SW 1271 (cell line): ENCODE results near the gene SYT9.

Source experiments
- DNase-seq, 2 experiments: peaks; one replicate each; lab custom pipeline; 2025; lab: John Stamatoyannopoulos, UW

SYT9 gene

DNA sequence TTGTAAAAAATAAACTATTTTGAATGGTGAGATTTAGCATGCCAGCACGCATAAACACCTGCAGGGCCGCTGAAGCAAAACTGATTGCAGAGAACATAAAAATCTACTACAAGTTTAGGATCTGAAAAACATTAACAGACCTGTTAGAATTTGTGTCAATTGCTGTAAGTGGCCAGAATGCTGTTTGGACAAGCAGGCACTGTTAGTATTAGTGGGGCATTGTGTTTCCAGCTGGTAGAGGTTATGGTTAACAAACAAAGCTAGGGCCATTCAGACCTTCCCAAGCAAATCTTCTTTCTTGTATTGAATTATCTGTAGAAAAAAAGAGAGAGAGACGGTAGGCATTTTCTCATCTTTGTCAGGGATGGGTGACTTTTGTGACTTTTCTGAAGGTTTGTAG is 176.0 kb downstream of the SYT9 start:
- no peak for DNase-seq

DNA sequence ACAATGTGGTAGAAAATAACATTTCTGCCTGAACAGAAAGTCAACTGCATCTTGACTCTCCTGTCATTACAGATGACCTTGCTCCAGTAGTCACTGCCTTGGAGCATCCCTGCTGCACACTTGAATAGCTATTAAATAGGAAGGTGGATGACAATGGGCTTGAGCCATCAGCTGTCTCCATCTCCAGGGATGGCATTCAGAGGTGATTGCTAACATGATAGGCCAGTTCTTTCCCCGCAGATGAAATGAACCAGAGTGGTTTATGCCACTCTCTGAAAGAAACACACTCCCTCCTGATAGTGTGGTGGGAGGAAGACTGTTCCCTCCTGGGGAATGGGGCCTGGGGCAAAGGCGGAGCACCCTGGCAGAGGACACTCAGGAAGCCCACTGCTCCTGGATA is 176.5 kb downstream of the SYT9 start:
- no peak for DNase-seq

DNA sequence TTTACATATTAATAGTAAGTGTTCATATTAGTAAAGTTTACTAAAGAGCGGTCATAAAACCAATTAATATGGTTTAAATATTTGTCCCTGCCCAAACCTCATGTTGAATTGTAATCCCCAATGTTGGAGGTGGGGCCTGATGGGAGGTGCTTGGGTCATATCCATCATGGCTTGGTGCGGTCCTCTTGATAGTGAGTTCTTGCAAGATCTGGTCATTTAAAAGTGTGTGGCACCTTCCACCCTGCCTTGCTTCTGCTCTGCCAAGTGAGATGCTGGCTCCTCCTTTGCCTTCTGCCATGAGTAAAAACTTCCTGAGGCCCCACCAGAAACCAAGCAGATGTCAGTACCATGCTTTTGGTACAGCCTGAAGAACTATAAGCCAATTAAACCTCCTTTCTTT is 178.8 kb downstream of the SYT9 start:
- no peak for DNase-seq

DNA sequence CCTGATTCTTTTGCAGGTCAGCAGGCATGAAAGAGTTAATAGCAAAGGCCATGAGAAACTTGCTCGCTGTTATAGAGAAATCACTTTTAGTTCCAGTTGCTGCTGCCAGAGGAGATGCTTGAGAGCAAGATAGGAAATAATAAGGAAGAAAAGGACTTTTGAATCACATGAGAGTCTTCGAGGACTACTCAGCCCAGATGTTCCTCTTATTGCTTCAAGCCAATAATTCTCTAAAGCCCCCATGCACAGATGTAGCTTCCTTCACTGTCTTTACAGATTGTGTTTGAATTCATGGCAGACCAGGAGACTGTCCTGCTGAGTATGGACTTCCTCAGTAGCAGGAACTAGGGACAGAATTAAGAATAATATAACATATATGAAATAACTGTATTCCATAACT is 183.5 kb downstream of the SYT9 start:
- DNase-seq: no peak

DNA sequence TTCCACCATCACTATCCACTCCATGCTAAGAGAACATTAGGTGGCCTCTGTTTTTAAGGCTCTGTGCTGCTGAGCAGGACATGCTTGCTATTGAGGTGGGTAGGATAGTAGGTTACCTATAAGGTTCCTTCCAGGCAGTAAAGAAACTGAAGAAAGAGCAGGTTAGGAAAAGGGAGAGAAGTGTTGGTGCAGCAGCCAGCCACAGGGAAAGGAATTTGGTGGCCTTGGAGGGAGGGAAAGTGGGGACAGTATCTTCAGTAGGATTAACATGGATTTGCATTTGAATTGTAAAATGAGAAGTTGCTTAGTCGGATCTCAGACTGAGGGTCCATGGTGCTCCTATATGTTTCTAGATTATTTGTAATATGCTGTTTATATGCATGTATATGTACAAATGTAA is 184.4 kb downstream of the SYT9 start:
- no peak for DNase-seq

DNA sequence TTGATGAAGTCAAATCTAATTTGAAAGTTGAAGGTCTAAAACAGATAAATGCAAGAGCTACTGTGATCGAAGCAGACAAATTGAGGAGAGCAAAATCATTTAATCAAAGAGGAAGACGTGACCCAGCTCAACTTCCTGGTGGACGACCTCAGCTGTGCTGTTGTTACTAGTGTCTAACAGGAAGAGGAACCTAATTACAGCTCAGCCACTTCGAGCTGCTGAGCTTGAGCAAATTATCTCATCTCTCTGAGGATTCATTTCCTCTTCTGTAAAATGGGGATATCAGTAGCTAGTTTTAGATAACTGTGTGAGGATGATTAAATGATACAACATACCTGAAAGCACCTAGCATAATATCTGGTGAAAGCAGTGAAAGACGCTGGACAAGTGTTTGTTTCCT is 185.0 kb downstream of the SYT9 start:
- DNase-seq: no peak

DNA sequence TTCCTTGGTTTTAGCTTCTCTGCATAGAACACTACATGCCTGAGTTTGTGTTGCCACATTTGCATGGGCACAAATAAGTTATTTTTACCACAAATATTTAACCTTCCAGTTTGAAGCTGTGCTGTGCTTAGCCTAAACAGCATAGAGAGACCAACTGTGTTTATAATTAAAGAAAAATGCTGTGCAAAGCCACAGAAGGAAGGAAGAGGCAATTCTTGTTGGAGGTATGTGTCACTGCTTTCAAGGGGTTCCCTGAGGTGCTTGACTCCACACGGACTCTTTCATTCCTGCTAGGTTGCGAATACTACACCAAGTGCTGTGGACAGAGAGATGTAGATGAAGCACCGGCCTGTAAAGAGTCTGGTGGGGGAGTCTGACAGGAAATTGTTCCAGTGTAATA is 186.0 kb downstream of the SYT9 start:
- no peak for DNase-seq

DNA sequence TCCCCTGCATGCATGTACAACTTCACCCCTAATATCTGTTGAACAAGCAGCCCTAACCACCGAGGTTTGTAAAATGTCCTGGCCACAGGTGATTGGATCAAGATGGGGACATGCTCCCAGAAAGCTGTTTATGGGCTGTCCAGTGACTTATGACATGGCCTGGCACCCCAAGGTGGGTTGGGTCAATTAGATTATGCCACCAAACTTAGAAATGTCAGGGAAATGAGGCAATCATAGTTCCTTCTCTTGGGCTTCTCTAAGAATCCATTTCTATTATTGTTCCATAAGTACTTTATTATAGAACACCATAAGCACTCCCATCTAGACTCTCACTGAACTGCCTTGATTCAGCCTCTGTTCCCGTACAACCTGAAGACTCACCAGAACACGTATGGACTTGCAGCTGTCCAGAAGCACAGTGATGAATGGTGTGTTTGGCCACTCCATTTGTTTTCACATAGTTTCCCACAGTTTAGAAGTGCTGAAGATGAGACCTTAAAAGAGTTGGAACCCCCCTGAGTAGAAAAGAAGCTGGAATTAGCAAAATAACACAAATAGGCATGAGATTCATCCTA is 188.1 kb downstream of the SYT9 start:
- no peak for DNase-seq

DNA sequence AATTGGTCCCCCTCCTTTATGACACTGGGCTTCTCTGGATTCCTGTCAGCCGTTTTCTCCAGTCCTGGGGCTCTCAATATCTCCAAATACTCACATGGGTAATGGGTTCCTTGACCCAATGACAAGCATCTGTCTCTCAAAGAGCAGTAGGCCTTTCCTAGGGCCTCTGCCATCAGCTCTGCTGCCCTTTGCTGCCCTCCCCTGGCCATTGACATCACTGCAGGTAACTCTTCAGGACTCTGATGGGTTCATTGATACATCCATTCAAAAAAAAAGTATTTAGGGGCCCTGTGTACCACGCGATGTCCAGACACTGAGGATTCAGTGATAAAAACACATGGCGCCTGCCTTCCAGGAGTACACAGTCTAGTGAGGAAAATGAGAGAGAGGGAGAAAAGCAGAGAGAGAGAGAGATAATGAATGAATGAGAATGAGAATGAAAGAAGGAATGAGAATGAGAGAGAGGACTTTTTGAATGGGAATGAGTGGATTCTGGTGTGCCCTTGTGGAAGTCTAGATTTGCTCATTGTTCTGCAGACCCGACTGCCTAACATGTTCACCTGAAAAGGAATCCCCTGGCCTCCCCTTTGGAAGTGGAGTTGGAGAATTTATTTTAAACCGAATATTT is 191.0 kb downstream of the SYT9 start:
- peak in 1 of 2 experiments; percentile 30 for DNase-seq

DNA sequence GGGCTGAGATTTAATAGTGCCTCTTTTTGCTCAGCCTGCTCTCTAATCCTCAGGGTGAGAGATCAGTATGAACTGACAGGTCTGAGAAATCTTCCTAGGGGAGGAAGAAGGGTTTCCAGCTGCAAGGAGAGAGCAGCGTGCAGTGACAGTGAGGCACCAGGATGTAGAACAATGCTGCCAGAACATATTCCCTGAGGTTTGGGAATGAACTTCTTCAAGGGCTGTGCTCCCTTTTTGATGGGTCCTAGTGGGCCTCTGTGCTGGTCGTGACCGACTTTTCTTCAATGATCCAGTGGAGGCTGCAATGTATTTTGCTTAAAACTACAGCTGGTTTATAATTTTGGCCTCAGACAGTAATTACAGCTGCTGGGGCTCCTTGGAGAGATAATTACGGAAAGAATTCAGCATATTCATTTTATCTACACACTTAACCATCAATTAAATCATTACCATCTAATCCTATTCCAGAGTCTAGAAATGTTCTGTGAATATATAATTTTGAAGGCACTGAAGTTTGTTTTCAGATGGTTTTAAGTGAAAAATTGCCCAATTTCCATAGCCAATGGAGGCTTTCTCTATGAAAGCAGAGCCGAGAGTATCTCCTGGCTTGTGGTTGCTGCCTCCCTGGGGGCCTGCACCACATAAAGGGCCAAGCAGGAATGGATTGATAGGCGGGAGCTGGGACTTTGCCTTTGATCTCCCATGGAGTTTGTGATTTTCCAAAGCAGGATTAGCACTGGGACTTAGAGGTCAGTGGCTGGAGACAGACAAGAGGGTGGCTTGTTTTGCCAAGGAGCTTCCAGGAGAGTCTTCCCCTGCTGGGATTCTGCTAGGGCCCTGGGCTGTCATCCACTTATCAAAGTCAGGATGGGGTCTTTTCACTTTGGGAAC is 192.6 kb downstream of the SYT9 start:
- DNase-seq: no peak

DNA sequence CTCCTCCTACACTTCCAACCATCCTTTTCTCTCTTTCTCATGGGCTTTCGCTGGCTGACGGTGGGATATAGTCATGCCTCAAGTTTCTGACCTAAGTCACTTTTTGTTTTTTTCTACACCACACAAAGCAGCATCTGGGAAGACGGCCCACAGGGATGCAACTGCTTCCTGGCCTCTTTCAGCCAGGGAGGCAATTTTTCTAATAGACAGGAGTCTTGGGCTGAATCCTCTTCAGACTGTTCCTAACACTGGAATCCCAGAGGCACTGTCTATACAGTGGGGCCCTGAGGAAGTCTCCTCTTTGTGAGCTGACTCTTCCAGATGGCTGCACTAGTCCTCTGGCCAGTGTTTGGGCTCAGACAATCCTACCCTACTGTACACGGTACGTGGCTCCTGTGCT is 193.9 kb downstream of the SYT9 start:
- DNase-seq: no peak

DNA sequence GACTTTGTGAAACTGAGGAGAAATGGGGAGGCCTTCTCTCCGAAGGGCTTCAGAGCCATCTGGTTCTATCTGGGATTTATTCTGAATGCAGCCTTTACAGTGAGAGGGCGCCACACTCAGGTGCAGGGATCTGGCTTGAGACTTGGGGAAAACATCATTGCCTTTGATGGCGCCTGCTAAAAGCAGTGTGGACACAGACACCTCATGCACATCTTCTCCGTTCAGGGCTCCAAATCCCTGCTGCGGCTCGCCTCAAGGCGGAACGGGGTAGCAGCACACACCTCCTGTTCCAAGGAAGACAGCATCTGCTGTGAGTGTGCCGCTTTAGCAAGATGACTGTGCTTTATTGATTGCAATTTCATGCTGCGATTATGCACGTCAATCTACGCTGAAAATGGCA is 196.5 kb downstream of the SYT9 start:
- DNase-seq: no peak

DNA sequence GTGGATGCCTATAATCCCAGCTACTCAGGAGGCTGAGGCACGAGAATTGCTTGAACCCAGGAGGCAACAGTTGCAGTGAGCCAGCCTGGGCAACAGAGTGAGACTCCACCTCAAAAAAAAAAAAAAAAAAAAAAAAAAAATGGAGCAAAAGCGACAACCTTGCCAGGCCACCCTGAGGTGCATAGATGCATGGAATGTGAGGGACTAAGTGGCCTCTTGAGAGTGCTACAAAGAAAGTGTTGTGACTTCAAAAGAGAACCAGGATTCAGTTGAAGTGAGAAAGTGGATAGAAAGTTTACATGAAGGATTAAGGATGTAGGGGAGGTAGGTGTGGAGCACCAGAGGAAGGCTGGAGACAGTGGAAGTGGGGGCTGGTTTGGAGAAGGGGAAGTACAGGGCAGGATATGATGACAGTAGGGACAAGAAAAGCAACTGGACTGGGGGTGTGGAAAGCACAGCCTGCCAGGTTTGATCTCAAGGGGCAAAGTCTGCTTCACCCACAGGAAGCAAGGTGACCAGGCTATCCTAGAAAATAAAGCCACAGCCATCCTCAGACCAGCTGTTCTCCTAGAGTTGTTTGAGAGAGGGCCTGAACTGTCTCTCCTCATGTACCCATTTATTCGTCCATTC is 197.6 kb downstream of the SYT9 start:
- DNase-seq: no peak

DNA sequence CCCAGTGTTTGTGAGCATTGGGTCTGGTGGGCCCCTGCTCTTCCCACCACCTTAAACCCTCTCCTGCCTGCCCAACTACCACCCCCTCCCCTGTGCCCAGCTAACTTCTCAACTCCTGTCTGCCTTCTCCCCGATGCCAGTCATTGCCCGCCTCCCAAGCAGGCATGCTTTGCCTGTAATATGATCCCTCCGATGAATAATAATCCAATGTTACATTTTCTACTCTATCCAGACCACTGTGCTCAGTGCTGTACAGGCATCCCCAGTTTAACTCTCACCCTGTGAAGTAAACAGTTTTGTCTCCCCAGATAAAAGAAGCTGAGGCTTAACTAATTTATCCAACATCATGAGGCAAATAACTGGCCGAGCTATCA is 198.1 kb downstream of the SYT9 start:
- no peak for DNase-seq

DNA sequence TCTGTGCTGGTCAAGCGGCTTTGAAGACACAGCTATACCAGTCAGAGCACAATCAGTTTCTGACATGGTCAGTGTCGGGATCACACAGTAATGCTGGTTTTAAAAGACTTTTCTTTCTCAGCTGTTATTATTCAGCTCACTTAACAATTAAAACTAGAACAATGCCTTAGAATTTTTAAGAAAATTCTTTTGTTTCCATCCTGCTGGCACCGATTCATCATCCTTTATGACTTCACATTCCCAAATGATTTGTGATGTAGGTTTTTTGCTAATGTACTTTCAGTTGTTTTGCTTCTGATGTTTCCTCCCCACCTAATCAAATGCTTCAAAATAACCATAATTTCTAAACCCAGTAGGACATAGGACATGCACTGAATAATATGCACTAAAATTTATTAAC is 199.1 kb downstream of the SYT9 start:
- DNase-seq: no peak

DNA sequence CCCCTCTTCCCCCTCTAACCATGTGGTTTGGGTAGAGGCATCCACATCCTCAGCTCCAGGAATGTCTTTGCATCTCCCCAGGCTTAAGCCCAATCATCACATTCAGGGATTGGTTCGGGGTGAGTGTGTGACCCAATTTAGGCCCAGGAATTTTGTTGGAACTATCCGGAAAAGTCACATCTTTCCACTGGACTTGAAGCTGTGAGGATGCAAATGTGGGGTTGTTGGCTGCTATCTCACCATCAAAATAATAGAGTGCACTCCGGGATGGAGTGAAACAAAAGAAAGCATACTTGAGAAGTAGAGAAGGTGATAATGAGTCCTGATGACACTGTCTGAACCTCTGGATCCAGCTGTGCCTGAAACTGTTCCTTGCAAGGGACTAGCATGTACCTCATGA is 199.8 kb downstream of the SYT9 start:
- no peak for DNase-seq

DNA sequence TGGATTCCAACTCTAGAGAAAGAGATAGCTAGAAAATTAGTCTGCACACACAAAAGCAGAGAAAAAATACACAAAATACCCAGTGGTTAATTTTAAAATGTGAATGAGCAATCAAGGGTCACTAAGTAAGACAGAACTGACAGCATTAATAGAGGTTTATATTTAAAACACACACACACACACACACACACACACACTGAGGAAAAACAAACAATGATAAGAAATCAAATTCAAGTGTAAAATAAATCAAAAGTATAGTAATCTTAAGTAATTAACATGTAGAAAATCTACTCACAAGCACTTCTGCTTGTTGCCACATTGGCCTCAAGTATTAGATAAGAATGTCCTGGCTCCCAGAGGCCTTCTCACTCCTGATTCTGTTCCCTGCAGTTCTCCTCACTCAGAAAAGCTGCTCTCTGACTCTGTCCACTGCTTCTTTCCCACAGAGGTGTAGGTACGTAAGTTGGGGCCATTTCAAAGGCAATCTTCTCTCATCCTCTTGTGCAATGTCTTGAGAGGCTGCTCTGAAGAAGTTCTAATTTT is 200.3 kb downstream of the SYT9 start:
- DNase-seq: no peak

DNA sequence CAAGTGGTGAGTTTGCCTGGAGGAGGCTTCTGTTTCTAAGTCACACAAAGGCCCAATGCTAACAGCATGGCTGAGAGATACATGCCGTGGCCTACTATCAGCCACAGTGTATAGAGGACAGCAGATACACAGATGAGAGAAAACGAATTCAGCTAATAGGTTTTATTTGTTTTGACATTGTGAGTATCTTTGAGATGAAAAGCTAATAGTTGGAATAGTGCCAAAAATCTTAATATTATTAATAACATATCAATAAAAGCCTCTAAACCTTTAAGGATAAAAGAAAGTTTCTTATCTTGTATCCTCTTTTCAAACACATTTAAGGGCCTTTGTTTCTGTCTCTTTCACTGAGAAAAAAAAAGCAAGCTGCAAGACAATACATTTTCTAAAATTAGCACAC is 203.2 kb downstream of the SYT9 start:
- DNase-seq: no peak

DNA sequence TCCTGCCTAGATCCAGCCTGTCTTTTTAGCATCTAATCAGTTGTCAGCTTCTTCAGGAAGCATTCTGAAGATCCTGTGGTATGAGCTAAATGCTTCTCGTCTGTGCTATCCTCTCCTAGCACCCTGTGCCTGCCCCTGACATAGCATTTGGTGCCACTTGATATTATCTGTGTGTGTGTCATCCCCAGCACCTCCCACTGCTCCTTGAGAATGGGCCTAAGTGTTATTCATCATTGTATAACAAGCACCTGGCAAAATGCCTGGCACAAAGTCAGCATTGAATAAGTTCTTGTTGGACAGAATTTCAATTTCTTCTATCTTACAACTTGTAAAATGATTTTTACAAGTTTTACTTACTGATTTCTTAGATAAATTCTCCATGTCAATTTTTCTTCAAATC is 205.5 kb downstream of the SYT9 start:
- no peak for DNase-seq

DNA sequence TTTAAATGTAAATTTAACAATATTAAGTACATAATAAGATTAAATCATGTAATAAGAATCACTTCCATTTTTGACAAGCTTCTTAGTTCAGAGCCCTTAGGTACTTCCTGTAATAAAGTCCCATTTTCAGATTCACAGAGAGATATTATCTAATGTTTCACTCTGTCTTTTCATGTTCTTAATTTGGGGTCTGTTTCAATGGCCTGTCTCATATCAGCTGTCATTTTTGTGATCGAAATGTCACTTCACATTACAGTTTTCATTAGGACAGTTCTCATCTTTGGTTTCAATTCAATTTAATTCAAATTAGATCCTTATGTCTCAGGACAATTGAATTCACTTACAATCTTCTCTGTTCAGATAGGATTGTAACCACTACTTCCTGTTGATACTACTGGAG is 211.0 kb downstream of the SYT9 start:
- no peak for DNase-seq

DNA sequence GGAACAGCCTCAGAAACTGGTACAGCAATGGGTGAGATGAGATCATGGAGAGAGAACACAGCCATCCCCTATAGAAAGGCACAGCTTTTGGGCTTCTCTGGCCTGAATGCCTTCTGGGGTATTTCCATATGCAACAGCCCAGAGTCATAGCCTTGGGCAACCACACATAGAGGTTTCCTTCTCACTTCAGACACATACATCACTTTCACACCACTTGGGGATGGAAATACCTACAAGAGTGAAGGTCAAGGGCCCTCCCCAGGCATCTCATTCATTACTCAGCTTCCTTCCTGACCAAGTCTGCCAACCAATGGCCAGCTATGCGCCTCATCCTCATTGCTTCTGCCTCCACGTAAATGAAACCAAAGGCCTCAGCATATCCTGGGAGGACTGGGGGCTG is 215.9 kb downstream of the SYT9 start:
- no peak for DNase-seq

DNA sequence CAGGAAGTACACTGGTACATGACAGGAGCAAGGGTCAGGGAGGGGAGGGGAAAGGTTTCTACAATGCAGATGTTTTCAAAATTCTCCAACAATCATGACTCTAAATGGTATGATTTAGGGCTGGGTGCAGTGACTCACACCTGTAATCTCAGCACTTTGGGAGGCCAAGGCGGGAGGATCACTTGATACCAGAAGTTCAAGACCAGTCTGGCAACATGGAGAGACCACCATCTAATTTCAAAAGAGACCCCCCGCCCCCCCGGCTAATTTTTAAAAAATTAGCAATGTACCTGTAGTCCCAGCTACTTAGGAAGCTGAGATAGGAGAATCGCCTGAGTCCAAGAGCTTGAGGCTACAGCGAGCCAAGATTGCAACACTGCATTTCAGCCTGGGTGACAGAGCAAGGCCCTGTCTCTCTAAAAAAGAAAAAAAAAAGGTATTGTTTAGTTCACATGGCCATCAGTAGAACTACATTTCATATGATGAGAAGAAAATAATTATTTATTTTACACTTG is 217.7 kb downstream of the SYT9 start:
- no peak for DNase-seq

DNA sequence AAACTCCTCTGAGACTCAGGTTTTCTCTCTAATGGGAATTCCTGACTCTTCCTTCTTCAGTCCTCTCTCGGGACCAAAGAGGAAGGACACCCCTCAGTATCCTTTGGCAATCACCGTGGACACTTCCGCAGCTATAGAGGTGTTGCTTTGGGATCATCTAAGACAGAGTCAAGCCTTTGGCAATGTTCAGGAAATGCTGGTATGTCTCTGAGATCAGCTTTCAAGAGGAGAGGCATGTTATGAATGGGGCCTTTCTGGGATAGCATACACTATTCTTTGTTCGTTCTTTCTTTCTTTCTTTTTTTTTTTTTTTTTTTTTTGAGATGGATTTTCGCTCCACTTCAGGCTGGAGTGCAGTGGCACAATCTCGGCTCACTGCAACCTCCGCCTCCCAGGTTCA is 219.4 kb downstream of the SYT9 start:
- DNase-seq: no peak
